B cell (primary cell): Measurements from ENCODE around the gene VWA5A.

ENCODE experiments used
- CTCF ChIP-seq: fragments of 200-600 bp; IDR thresholded peaks from one replicate; pipeline ENCODE4 v1.8.0; 2022; ENCODE audit warnings: antibody characterized with exemption, mild to moderate bottlenecking
- EZH2 ChIP-seq: IDR thresholded peaks from 2 replicates; pipeline ENCODE4 v1.6.1; 2012; ENCODE audit warnings: borderline replicate concordance, low read depth, mild to moderate bottlenecking, moderate library complexity, low read length; ENCODE audit not compliant: insufficient read depth, poor library complexity, severe bottlenecking

DNA sequence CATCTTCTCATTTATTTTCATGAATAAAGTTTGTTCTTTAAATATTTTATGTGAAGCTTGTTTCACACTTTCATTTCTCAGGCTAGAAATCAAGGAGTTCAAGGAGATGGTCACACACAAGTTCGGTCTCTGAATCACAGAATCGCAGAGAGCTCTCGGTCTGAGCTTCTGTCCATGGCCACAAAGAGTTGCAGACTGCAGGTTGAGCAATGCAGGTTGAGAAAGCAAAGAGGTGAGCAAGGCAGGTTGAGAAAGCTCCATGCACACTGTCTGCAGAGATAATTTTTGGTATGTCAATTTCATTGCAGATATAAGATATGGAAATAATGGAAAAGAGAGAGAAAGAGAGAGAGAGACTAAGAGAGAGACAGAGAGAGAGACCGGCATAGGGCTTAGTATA lies 32.9 kb upstream of the VWA5A start:
- TF ChIP-seq EZH2 (no peak), CTCF (no peak)
